Stimulated activated CD4-positive, alpha-beta T cell treated with anti-CD3 and anti-CD28 coated beads, TNF-alpha, amount 100 ng/mL, for 4 hours (primary cell): ENCODE results near the gene AVEN.

ENCODE experiments used
- DNase-seq, 3 experiments: peaks; one replicate each; pipeline ENCODE4 v3.0.0-alpha.2; 2020; ENCODE audit warnings: low read depth in 3 of 3

AVEN gene

GRCh38 chr15:33915571-33916407 is 123.2 kb downstream of the AVEN start:
- DNase-seq, result no peak

DNA sequence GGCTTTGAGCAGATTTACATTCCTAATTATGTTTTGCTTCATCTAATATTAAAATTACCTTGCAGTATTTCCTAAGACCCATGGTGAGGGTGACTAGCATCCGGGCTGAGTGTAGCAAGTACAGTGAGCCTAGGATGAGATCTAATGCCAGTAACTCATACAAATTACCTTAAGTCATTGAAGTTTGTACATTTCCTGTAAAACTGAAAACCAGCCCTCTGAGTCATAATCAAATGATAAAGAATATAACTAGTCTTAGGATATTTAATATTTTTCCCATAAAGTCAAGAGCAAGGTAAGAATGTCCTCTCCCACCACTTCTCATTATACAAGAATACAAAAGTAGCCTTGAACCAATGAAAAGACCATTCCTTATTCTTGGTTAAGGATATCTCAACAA is 125.5 kb downstream of the AVEN start:
- DNase-seq, result no peak

- no peak for DNase-seq
Observed at GRCh38 chr15:33912326-33912725, 126.7 kb downstream of the AVEN start.

GRCh38 chr15:33910741-33911140 is 128.3 kb downstream of the AVEN start:
- DNase-seq, result no peak

DNA sequence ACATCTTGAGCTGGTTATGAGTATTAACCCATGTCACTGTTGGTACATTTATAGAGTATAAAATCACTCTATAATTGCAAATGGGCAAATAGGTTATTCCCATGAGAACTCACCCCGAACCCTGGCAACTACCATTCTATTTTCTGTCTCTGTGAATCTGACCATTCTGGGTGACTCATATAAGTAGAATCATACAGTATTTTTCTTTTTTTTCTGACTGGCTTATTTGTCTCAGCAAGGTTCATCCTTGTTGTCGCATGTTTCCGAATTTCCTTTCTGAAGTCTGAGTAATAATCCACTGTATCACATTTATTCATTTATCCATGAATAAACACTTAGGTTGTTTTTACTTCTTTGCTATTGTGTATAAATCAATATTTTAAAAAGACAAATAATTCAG is 130.6 kb downstream of the AVEN start:
- no peak for DNase-seq

DNA sequence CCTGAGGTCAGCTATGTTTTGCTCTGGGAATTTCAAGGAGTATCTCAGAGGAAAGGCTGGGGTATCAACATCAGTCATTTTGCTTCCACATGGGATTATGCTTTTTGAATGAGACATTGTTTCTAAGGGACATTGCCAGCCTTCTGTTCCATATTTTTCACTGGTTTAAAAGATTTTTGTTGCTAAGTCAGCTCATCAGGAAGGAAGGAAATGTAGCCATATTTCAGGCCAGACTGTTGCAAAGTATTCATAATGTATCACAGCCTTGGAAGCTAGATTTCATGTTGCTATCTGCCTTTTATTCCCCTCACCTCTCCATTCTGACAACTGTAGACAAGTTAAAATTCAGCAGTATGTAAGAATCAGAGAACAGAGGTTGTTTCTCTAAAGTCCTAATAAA is 131.7 kb downstream of the AVEN start:
- no peak for DNase-seq

DNA sequence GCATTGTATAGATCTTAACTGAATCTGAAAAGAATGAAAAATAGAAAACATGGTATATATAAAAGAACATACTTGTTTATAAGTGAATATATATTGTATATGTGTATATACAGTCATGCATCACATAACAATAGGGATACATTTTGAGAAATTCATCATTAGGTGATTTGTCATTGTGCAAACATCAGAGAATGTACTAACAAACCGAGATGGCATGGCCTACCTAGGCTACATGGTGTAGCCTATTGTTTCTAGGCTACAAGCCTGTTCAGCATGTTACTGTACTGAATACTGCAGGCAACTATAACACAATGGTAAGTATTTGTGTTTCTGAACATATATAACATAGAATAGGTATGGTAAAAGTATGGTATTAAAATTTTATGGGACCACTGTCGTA is 135.3 kb downstream of the AVEN start:
- DNase-seq, result no peak

DNA sequence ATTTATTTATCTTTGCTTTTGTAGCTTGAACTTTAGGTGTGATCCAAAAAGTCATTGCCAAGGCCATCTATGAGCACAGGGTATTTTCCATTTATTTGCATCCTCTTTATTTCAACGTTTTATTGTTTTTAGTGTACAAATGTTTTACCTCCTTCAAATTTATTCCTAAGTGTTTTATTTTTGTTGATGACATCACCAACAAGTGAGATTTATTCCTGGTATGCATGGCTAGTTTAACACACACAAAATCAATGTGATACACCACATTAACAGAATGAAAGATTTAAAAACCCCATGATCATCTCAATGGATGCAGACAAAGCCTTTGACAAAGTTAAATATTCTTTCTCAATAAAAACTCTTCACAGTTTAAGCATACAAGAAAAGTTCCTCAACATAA is 137.0 kb downstream of the AVEN start:
- DNase-seq, result no peak

- no peak for DNase-seq
Observed at GRCh38 chr15:33894193-33894592, 144.8 kb downstream of the AVEN start.

- DNase-seq, result no peak
Observed at GRCh38 chr15:33888176-33888575, 150.8 kb downstream of the AVEN start.

DNA sequence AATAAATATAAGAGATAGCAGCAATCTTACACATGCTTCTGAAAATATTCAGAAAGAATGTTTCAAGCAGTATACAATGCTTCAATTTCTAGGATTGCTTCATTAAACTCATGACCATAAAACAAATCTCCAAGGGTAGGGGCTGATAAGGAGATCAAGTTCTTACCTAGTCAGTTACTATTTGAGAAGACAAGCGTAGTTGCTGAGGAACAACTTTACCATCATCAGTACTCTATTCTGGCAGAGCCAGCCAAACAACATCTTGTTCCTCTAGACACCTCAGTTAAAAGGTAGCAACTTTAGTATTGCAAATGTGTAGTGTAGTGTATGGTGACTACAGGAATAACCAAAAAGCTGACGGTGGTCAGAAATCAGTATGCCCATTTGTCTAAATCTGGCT is 156.1 kb downstream of the AVEN start:
- no peak for DNase-seq

- DNase-seq, result no peak
Observed at GRCh38 chr15:33874156-33874555, 164.8 kb downstream of the AVEN start.

GRCh38 chr15:33872416-33873106 is 166.4 kb downstream of the AVEN start:
- no peak for DNase-seq

GRCh38 chr15:33871980-33872379 is 167.0 kb downstream of the AVEN start:
- DNase-seq, result no peak

DNA sequence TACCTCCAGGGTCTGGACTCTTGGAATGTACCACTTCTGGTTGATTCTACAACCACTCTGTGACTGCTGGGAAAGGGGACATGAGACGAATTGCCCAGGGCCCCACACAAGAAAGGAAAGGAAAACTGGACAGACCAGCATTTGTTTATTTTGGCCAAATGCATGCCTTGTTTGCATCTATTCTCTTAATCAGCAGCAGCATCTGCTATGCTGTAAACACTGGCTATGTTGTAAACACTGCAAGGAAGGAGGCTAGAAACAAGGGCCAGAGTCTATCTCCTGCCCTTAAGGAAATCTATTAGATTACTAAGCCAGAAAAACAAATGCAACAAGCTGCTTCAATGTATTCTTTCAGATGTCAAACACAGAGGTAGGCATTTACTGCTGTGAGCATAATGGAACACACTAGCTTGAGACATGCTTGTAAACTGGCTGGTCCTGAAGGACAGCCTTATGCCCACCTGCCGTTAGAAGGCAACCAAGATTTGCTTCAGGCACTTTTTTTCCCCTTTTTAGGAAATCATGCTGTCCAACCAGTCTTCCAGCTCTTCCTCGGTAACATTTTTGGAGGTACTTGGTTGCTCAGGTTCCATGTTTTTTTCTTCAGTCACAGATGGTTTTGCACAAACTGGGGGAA is 172.8 kb downstream of the AVEN start:
- no peak for DNase-seq

- DNase-seq, result no peak
Observed at GRCh38 chr15:33865416-33865815, 173.6 kb downstream of the AVEN start.

GRCh38 chr15:33864360-33865075 is 174.5 kb downstream of the AVEN start:
- no peak for DNase-seq

- DNase-seq, result no peak
Observed at GRCh38 chr15:33860754-33861153, 178.2 kb downstream of the AVEN start.

DNA sequence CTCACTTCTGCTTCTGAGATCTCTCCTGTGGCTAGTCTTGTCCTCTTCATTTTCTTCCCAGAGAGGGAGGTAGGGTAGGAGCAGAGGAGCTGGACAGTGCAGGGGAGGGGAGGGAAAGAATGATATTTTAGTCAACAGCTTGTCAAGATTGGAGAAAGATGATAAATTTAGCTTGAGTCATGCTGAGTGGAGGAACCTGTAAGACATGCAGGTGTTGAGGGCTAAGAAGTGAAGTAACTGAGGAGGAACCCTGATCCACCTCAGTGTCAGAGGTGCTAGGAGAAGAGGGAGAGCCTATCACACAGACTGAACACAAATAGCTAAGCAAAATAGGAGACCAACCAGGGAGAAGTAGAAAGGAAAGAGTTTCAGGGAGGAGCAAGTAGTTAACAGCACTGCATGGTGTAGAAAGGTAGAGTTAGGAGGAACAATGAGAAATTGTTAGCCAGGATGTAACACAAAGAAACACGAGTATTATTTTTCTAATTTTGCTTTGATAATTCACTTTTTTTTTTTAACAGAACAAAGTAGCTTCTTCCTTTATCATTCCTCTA is 178.9 kb downstream of the AVEN start:
- no peak for DNase-seq

DNA sequence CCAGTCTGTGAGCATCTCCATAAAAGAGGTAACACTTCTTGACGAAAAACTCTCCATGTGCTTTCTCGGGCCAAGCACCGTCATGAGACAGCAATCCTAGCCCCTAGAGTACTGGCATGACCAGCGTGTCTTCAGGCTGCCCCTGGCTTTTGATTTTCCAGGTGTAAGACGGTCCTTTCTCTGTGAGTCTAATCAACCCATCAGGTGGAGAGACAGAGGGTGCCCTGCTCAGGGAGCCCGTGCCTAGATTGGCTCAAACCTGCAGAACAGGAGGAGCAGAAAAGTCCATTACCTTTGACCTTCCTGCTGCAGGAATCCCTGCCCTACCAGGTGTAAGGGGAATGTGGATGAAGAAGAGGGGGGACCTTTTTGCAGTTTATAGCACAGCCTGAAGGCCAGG is 180.2 kb downstream of the AVEN start:
- DNase-seq, result no peak

DNA sequence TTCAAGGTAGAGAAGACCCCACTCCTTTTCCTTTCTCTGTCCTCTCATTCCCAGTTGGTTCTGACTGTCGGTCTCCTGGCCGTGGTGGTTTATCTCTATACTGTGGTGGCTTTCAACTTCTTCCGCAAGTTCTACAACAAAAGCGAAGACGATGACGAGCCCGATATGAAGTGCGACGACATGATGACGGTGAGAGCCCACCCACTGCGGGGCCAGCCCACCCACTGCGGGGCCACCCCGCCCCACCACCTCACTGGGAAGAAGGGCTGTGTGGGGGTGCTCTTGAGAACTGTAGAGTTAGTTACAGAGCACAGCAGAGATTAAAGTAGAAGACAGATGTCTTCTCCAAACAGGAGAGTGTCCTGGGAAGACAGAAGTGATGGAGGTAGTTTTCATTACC is 181.3 kb downstream of the AVEN start:
- DNase-seq, result no peak

GRCh38 chr15:33852570-33852969 is 186.4 kb downstream of the AVEN start:
- DNase-seq, result no peak
